ENCODE measurements around the gene AMPD3.

Gene AMPD3

GRCh38 chr11:10506008-10506370, 50.9 kb downstream of the AMPD3 start:
- no peak for DNase-seq

- no peak for DNase-seq
Measured at GRCh38 chr11:10511181-10511621, 56.1 kb downstream of the AMPD3 start.

DNA sequence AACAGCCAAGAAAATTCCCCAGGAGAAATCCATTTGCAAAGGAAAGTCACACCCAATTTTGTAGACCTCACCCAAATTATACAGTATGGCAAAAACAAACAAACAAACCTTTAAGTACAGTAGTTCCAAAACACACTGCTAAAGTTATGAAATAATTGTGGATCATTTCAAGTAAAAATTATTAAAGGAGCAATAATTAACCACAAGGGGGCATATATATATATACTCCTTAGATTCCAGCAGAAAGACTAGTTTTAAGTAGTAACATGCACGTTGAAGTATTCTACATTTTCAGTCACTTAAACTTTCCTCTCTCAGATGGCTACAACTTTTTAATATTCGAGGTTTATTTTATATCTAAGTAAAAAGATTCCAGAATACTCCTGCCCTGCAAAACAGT, 59.1 kb downstream of the AMPD3 start:
- no peak for DNase-seq

- DNase-seq, result no peak
Measured at GRCh38 chr11:10514709-10515108, 59.6 kb downstream of the AMPD3 start.

DNA sequence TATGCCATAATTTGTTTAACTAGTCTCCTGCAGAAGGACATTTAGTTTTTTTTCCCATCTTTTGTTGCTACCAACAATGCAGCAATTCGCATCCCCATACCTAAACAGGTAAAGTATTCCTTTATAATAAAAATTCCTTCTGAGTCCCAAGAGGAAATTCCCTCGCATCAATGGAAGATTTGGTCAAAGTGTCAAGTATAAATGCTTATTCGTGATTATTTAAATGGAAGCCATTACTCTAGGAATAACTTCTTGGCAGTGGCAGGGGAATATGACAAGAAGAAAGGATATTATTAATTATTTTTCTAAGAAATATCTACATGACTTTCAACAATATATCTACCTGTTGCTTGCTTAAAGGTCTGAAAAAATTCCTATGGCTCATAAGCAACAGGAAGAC, 60.4 kb downstream of the AMPD3 start:
- no peak for DNase-seq

DNA sequence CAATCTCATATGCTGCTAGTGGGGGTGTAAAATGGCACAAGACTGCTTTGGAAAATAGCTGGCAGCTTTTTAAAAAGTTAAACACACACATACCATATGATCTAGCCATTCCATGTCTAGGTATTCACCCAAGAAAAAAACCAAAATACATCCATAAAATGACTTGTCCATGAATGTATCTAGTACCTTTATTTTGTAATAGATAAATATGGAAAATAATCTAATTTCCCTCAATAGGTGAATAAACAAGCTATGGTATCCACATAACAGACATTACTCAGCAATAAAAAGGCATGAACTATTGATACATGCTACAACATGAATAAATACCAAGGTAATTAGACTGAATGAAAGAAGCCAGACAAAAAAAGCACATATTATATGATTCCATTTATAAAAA, 63.1 kb downstream of the AMPD3 start:
- no peak for DNase-seq

DNA sequence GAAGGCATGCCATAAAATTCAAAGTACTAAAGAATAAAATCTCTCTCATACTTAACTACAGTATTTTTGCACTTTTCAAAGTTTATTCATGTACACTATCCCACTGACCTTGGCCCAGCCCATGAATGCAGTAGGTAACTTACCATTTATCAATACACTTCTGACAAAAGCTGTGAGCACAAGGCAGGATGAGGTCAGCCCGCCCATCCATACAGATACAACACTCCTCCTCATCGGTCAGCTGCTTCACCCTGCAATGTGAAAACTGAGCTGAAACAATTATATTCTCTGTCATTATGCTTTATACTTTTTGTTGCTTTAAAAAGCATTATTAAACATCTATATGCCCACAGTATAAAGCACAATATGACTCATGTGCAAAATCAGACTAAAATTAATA, 63.8 kb downstream of the AMPD3 start:
- DNase-seq, result no peak

DNA sequence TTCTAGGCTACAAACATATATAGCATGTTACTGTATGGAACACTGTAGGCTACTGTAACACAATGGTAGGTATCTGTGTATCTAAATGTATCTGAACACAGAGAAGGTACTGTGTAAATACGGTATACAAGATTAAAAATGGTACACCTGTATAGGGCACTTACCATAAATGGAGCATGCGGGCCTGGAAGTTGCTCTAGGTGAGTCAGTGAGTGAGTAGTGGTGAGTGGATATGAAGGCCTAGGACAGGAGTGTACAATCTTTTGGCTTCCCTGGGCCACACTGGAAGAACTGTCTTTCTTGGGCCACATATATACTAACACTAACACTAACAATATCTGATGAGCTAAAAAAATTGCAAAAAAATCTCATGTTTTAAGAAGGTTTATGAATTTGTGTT, 64.6 kb downstream of the AMPD3 start:
- no peak for DNase-seq

DNA sequence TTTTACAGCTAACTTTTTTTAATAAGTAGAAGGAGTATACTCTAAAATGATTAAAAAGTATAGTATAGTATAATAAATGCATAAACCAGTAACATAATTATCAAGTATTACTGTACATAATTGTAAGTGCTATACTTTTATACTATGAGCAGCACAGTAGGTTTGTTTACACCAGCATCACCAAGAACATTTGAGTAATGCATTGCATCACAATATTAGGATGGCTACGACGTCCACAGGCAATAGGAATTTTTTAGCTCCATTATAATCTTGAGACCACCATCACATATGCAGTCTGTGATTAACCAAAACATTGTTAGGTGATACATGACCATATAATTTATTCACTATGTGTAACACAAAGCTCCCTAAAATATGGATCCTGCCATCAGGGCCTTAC, 65.5 kb downstream of the AMPD3 start:
- DNase-seq, result no peak

GRCh38 chr11:10522276-10522675, 67.2 kb downstream of the AMPD3 start:
- DNase-seq, result no peak

GRCh38 chr11:10522921-10523320, 67.9 kb downstream of the AMPD3 start:
- no peak for DNase-seq

DNA sequence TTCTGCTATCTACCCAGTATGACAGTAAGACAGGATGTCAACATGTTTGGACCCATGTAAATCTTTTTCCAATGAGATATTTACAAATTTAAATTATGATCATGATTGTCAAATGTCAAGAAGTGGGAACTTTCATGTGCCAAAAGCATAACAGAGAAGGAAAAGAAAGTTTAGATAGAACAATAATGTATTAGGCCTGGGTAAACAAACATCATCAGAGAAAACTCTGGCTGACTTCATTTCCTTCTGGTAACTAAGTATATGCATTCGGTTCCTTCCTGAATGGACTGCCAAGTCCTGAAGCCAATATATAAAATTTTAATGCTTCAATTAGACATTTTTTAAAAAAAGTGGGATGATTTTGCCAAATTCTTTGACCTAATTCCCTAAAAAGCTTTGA, 69.4 kb downstream of the AMPD3 start:
- no peak for DNase-seq

DNA sequence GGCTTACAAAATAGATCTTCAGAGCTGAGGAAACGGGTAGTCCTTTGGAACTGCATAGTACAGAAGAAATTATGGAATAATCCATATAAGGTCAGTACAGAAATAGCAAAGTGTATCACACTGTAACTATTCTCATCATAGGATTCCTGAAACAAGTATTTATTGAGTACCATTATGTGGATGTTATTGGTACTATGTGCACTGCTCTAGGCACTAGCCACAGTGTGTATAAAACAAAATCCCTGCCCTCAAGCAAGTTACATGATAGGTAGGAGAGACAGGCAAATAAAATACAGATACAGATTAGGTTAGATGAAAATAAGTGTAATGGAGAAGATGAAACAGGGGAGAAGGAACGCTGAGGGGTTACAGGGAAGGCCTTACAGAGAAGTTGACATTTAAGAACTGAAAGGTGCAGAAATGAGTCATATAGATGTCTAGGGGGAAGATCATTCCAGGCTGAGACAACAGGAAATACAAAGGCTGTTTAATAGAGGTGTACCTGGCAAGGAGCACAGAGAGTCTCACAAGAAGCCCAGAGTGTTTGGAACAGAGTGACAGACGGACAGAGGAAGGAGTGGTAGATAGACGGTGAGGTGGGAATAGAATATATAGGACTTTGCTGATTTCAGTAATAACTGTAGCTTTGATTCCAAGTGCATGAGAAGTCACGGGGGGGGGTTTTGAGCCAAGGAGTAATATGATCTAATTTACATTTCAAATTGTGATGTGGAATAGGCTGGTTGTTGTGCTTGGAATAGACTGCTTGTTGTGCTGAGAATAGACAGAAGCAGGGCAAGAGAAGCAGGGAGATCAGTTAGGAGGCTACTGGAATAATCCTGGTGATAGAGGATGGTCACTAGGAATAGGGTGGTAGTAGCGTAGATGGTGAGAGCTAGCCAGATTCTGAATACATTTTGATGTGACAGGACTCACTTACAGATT, 72.2 kb downstream of the AMPD3 start:
- no peak for DNase-seq

DNA sequence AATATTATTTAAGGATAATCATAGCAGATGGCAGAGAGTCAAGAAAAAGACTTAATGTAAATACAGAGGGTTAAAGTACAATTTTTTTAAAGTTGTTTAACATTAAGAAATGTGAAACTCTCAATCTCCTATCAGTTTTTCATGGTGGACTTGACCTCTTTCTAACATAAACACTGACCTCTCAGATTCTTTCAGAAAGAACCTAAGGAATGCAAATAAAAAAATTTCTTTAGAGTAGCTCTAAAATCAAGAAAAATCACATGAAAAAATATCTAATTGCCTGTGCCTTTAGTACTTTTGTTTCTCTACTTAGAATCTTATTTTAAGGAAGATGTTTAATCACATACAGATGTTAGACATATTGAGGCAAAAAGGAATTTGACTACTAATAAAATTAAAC, 73.1 kb downstream of the AMPD3 start:
- no peak for DNase-seq

DNA sequence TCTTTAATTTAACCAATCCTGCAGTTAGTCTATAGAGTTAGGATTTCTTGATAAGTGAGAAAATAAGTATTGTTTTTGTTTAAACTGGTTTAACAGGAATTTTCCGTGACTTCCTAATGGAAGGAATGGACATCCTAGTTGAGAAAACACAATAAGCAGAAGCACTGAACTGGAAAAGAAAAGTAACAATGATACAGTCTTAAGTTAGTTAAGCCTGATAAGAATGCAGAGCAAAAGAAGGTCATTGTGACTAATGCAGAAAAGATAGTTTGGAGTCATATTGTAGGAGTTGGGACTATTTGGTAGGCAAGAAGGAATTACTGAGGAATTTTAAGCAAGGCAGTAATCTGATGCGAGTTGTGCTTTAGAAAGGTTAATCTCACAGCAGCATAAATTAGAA, 74.2 kb downstream of the AMPD3 start:
- no peak for DNase-seq

GRCh38 chr11:10532526-10532925, 77.5 kb downstream of the AMPD3 start:
- no peak for DNase-seq

GRCh38 chr11:10533323-10533722, 78.3 kb downstream of the AMPD3 start:
- DNase-seq, result no peak

GRCh38 chr11:10534316-10534715, 79.3 kb downstream of the AMPD3 start:
- no peak for DNase-seq

- no peak for DNase-seq
Measured at GRCh38 chr11:10537600-10537999, 82.5 kb downstream of the AMPD3 start.

DNA sequence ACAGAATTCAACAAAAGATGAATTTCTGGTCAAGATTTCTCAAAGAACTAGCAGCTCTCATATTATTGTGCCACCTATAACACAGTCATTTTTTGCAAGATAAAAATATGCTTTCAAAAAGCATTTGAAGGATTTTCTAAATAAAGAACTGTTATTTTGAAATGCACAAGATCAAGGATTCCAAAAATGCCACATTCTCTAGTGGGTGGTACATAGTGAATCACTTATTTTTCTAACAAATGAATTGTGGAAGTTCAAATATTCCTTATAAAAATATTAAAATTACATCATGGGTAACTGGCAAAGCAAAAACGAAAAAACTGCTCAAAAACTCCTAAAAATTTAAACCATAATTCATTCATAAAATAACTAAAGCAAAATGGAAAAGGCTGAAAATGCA, 83.9 kb downstream of the AMPD3 start:
- DNase-seq, result no peak

DNA sequence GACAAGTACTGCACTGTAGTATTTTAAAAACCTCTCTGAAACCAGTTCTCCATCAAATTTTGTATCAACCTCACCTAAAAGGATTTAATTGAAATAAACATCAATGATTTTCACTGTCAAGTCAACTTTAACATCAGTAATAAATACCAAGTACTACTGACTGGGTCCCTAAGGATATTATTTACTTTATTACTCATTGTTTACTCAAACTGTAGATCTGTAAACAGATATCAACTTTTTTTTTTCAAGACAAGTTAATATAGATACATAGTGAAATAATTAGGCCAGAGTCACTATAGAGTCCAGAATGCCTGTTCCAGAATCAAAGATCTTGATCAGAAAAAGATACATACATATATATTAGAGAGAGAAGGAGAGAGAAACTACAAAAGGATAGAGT, 84.3 kb downstream of the AMPD3 start:
- DNase-seq, result no peak

- no peak for DNase-seq
Measured at GRCh38 chr11:10540546-10540914, 85.5 kb downstream of the AMPD3 start.

- peak; percentile 96 for DNase-seq
Measured at GRCh38 chr11:10540915-10541560, 86.0 kb downstream of the AMPD3 start, which contains the start of gene RNF141. Gene RNF141, minus strand, starts transcription at chr11:10541187. Its CDS starts 7,029 bp downstream, at chr11:10534158.

DNA sequence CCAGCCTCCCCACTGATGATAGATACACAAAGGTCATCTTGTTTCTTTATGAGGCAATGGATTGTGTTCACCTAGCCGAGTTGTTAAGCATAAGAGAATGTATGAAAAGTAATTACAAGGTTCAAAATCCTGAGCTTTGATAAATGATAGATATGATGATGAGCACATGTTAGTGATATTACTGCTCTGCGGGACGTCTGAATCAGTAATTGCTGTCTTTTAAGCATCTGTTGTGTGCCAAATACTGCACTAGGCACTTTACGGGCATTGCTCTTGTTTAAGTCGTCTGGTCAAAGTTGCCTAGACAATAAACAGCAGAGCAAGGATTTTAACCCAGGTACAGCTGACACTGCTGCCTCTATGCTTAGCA, 86.5 kb downstream of the AMPD3 start:
- DNase-seq, result no peak

DNA sequence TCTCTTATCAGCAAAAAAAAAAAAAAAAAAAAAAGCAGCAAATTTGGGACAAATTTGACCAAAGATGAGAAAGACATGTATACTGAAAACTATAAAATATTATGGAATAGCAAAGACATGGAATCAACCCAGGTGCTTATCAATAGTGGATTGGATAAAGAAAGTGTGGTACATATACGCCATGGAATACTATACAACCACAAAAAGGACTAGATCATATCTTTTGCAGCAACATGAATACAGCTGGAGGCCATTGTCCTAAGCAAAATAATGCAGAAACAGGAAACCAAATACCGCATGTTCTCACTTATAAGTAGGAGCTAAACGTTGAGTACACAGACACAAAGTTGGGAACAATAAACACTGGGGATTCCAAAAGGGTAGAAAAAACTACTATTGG, 87.7 kb downstream of the AMPD3 start:
- DNase-seq, result no peak

Data from activated T-cell treated with anti-CD3 and anti-CD28 coated beads for 4 hours (primary cell).